ENCODE data around the gene KRTAP9-9. TPM values are rescaled to one million over a fixed set of nuclear protein-coding genes. Genes with fewer than 3 reads are reported as not detected.

Gene KRTAP9-9
- total RNA-seq, 2 experiments from 2014 or later = not detected

GRCh38 chr17:41304091-41304490 is 48.9 kb downstream of the KRTAP9-9 start:
- H3K27ac Mint-ChIP-seq = peak overlapping the region; percentile 28
- no peak overlapping the region for H3K27ac ChIP-seq (ENCODE audit: low read depth in 1 of 2, low read length in 2 of 2)
- no peak for TF ChIP-seq CTCF (IDR thresholded peaks at IDR 0.05)
- no peaks in the 10 kb centered on the region for H3K27me3 ChIP-seq (ENCODE audit: control insufficient read depth in 1 of 2, insufficient read depth in 2 of 2, low read length in 2 of 2)
- ChIA-PET CTCF (interaction anchor here (0.6 kb wide), 1 partner anchor 266 kb away, joined by 3 read pairs; no protein-coding TSS in a partner anchor), POLR2A (no interaction called here)
- ATAC-seq (ENCODE audit: poor library complexity) (no peak), DNase-seq (no peak)
- peaks cover 7% of the 10 kb centered on the region for H3K36me3 Mint-ChIP-seq (ENCODE audit: low read depth)
- peaks cover 52% of the 10 kb centered on the region for H3K4me1 Mint-ChIP-seq (ENCODE audit: low read depth)
- H3K27me3 Mint-ChIP-seq = no peaks in the 10 kb centered on the region
- H3K9me3 Mint-ChIP-seq = peaks cover 3% of the 10 kb centered on the region
- peaks cover 0 to 3% of the 10 kb centered on the region in 2 experiments for H3K9me3 ChIP-seq (ENCODE audit: control insufficient read depth in 1 of 2, insufficient read depth in 1 of 2, low read length in 2 of 2)
- peaks cover 27% of the 10 kb centered on the region for H3K4me1 ChIP-seq (ENCODE audit: insufficient read depth, low read length)
- no peak overlapping the region for H3K4me3 ChIP-seq (ENCODE audit: low read length)
- no peak overlapping the region for H3K4me3 Mint-ChIP-seq
- intact Hi-C loops (cut with DNase I, micrococcal nuclease) = no loop called here
- H3K36me3 ChIP-seq (ENCODE audit: insufficient read depth, low read length) = no peaks in the 10 kb centered on the region

Other genes starting within 250 kb of the KRTAP9-9 start
- gene KRTAP3-1, start 246.3 kb upstream of the KRTAP9-9 start, total RNA-seq = not detected
- gene KRTAP1-5, start 228.2 kb upstream of the KRTAP9-9 start, total RNA-seq = not detected
- gene KRTAP1-4, start 225.2 kb upstream of the KRTAP9-9 start, total RNA-seq = not detected
- not detected for gene KRTAP1-3, start 220.5 kb upstream of the KRTAP9-9 start, total RNA-seq
- not detected for gene KRTAP1-1, start 213.9 kb upstream of the KRTAP9-9 start, total RNA-seq
- not detected for gene KRTAP2-1, start 208.1 kb upstream of the KRTAP9-9 start, total RNA-seq
- gene KRTAP2-2, start 200.2 kb upstream of the KRTAP9-9 start, total RNA-seq = not detected
- gene KRTAP2-3, start 195.3 kb upstream of the KRTAP9-9 start, total RNA-seq = not detected
- gene KRTAP2-4, start 189.5 kb upstream of the KRTAP9-9 start, total RNA-seq = not detected
- not detected for gene KRTAP4-7, start 171.2 kb upstream of the KRTAP9-9 start, total RNA-seq
- not detected for gene KRTAP4-8, start 157.2 kb upstream of the KRTAP9-9 start, total RNA-seq
- gene KRTAP4-16, start 153.2 kb upstream of the KRTAP9-9 start, total RNA-seq = not detected
- not detected for gene KRTAP4-9, start 150.0 kb upstream of the KRTAP9-9 start, total RNA-seq
- not detected for gene KRTAP4-11, start 137.0 kb upstream of the KRTAP9-9 start, total RNA-seq
- not detected for gene KRTAP4-12, start 131.2 kb upstream of the KRTAP9-9 start, total RNA-seq
- not detected for gene KRTAP4-6, start 114.8 kb upstream of the KRTAP9-9 start, total RNA-seq
- gene KRTAP4-5, start 105.6 kb upstream of the KRTAP9-9 start, total RNA-seq = not detected
- not detected for gene KRTAP4-4, start 94.6 kb upstream of the KRTAP9-9 start, total RNA-seq
- not detected for gene KRTAP4-3, start 87.2 kb upstream of the KRTAP9-9 start, total RNA-seq
- gene KRTAP4-2, start 77.2 kb upstream of the KRTAP9-9 start, total RNA-seq = not detected
- gene KRTAP4-1, start 70.5 kb upstream of the KRTAP9-9 start, total RNA-seq = not detected
- not detected for gene KRTAP9-1, start 65.5 kb upstream of the KRTAP9-9 start, total RNA-seq
- not detected for gene KRTAP9-2, start 28.7 kb upstream of the KRTAP9-9 start, total RNA-seq
- gene KRTAP9-3, start 22.9 kb upstream of the KRTAP9-9 start, total RNA-seq = not detected
- not detected for gene KRTAP9-8, start 17.4 kb upstream of the KRTAP9-9 start, total RNA-seq
- not detected for gene KRTAP9-4, start 5.7 kb upstream of the KRTAP9-9 start, total RNA-seq
- not detected for gene KRTAP9-6, start 10.0 kb downstream of the KRTAP9-9 start, total RNA-seq
- not detected for gene KRTAP9-7, start 20.3 kb downstream of the KRTAP9-9 start, total RNA-seq
- gene KRTAP29-1, start 47.5 kb downstream of the KRTAP9-9 start, total RNA-seq = not detected
- gene KRTAP16-1, start 53.9 kb downstream of the KRTAP9-9 start, total RNA-seq = 1 to 10 TPM; 1.0 to 1.1 TPM
- not detected for gene KRTAP17-1, start 60.3 kb downstream of the KRTAP9-9 start, total RNA-seq
- not detected for gene KRT33A, start 95.4 kb downstream of the KRTAP9-9 start, total RNA-seq
- not detected for gene KRT33B, start 114.4 kb downstream of the KRTAP9-9 start, total RNA-seq
- gene KRT34, start 126.9 kb downstream of the KRTAP9-9 start, total RNA-seq = not detected
- gene KRT31, start 142.2 kb downstream of the KRTAP9-9 start, total RNA-seq = not detected
- gene KRT37, start 169.2 kb downstream of the KRTAP9-9 start, total RNA-seq = not detected
- not detected for gene KRT38, start 185.6 kb downstream of the KRTAP9-9 start, total RNA-seq
- not detected for gene KRT32, start 212.0 kb downstream of the KRTAP9-9 start, total RNA-seq
- not detected for gene KRT35, start 225.8 kb downstream of the KRTAP9-9 start, total RNA-seq
- gene KRT36, start 234.5 kb downstream of the KRTAP9-9 start, total RNA-seq = not detected